PFSK-1 (cell line): Measurements from ENCODE around the gene SOD1.

Experiments
- FOXP2 ChIP-seq: optimal IDR thresholded peaks from 2 replicates; pipeline ENCODE3; 2011; ENCODE audit warnings: borderline replicate concordance, control low read depth, inconsistent platforms; ENCODE audit not compliant: insufficient read depth; ENCODE audit errors: extremely low read length, extremely low read depth
- POLR2AphosphoS5 ChIP-seq: IDR thresholded peaks from 2 replicates; pipeline ENCODE4 v1.6.1; 2012; ENCODE audit warnings: low read depth, mild to moderate bottlenecking, control low read depth, low read length, moderate library complexity
- SIN3A ChIP-seq: IDR thresholded peaks from 2 replicates; pipeline ENCODE4 v1.6.1; 2012; ENCODE audit warnings: mild to moderate bottlenecking, low read length, moderate library complexity, borderline replicate concordance; ENCODE audit not compliant: insufficient read depth
- TAF1 ChIP-seq: IDR thresholded peaks from 2 replicates; pipeline ENCODE4 v1.6.1; 2012; ENCODE audit warnings: low read length, control low read depth, borderline replicate concordance; ENCODE audit not compliant: insufficient read depth
- TF ChIP-seq, protein P1 (sequence below), 2 experiments: IDR thresholded peaks; 2 replicates each; pipeline versions ENCODE4 v1.6.1 to v1.8.0; 2011 to 2012; ENCODE audit warnings: low read depth in 2 of 2, low read length in 2 of 2, control low read depth in 1 of 2, inconsistent platforms in 1 of 2, mild to moderate bottlenecking in 1 of 2, moderate library complexity in 1 of 2; ENCODE audit not compliant: insufficient read depth in 1 of 2

The SOD1 gene

GRCh38 chr21:31696424-31696823 is 36.9 kb downstream of the SOD1 start:
- no peak for TF ChIP-seq POLR2AphosphoS5
- no peak for TF ChIP-seq SIN3A
- TF ChIP-seq, protein P1, sequence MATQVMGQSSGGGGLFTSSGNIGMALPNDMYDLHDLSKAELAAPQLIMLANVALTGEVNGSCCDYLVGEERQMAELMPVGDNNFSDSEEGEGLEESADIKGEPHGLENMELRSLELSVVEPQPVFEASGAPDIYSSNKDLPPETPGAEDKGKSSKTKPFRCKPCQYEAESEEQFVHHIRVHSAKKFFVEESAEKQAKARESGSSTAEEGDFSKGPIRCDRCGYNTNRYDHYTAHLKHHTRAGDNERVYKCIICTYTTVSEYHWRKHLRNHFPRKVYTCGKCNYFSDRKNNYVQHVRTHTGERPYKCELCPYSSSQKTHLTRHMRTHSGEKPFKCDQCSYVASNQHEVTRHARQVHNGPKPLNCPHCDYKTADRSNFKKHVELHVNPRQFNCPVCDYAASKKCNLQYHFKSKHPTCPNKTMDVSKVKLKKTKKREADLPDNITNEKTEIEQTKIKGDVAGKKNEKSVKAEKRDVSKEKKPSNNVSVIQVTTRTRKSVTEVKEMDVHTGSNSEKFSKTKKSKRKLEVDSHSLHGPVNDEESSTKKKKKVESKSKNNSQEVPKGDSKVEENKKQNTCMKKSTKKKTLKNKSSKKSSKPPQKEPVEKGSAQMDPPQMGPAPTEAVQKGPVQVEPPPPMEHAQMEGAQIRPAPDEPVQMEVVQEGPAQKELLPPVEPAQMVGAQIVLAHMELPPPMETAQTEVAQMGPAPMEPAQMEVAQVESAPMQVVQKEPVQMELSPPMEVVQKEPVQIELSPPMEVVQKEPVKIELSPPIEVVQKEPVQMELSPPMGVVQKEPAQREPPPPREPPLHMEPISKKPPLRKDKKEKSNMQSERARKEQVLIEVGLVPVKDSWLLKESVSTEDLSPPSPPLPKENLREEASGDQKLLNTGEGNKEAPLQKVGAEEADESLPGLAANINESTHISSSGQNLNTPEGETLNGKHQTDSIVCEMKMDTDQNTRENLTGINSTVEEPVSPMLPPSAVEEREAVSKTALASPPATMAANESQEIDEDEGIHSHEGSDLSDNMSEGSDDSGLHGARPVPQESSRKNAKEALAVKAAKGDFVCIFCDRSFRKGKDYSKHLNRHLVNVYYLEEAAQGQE (IDR thresholded peaks at IDR 0.05; ENCODE audit: insufficient read depth in 1 of 2, low read depth in 2 of 2, low read length in 2 of 2) = no peak
- no peak for TF ChIP-seq FOXP2
- no peak for TF ChIP-seq TAF1

GRCh38 chr21:31698461-31698860 is 39.0 kb downstream of the SOD1 start:
- TF ChIP-seq FOXP2 (no peak), TAF1 (no peak), SIN3A (no peak), POLR2AphosphoS5 (no peak)
- TF ChIP-seq, protein P1 (IDR thresholded peaks at IDR 0.05; ENCODE audit: insufficient read depth in 1 of 2, low read depth in 2 of 2, low read length in 2 of 2) = no peak

GRCh38 chr21:31700040-31700439 is 40.5 kb downstream of the SOD1 start:
- TF ChIP-seq, protein P1 (IDR thresholded peaks at IDR 0.05; ENCODE audit: insufficient read depth in 1 of 2, low read depth in 2 of 2, low read length in 2 of 2) = no peak
- TF ChIP-seq SIN3A (no peak), FOXP2 (no peak), TAF1 (no peak), POLR2AphosphoS5 (no peak)

GRCh38 chr21:31706562-31706961 is 47.1 kb downstream of the SOD1 start:
- TF ChIP-seq TAF1 (no peak), FOXP2 (no peak), SIN3A (no peak), POLR2AphosphoS5 (no peak)
- TF ChIP-seq, protein P1 (IDR thresholded peaks at IDR 0.05; ENCODE audit: insufficient read depth in 1 of 2, low read depth in 2 of 2, low read length in 2 of 2) = no peak

- TF ChIP-seq, protein P1 (IDR thresholded peaks at IDR 0.05; ENCODE audit: insufficient read depth in 1 of 2, low read depth in 2 of 2, low read length in 2 of 2) = no peak
- no peak for TF ChIP-seq POLR2AphosphoS5
- no peak for TF ChIP-seq TAF1
- no peak for TF ChIP-seq SIN3A
- TF ChIP-seq FOXP2 = no peak
Measured at GRCh38 chr21:31707499-31707898, 48.0 kb downstream of the SOD1 start.
